Chondrocyte (in vitro differentiated cells): ENCODE results near the gene C14orf180. TPM values are rescaled to one million over a fixed set of nuclear protein-coding genes. Genes with fewer than 3 reads are reported as not detected.
"Not testable (repeated sequence)": the region's sequence is repeated elsewhere in the genome, so short reads cannot be mapped to it uniquely, and the experiment has no call there.

ENCODE experiments used
- DNase-seq: peaks from one replicate; pipeline ENCODE4 v3.0.0; 2021; ENCODE audit warnings: mixed read lengths, low spot score
- H3K27ac Mint-ChIP-seq: one replicate; pipeline ENCODE4 v1.8.0; 2021; ENCODE audit warnings: mild to moderate bottlenecking, moderate library complexity, mixed read lengths; ENCODE audit not compliant: unreplicated experiment
- H3K27me3 Mint-ChIP-seq: 2 replicates; pipeline ENCODE4 v1.8.0; 2021; ENCODE audit warnings: low read depth, mixed read lengths
- H3K36me3 Mint-ChIP-seq: 2 replicates; pipeline ENCODE4 v1.8.0; 2021; ENCODE audit warnings: low read depth, mixed read lengths
- H3K4me1 Mint-ChIP-seq: 2 replicates; pipeline ENCODE4 v1.8.0; 2021; ENCODE audit warnings: low read depth, mild to moderate bottlenecking, mixed read lengths
- H3K4me3 Mint-ChIP-seq: one replicate; pipeline ENCODE4 v1.8.0; 2021; ENCODE audit warnings: mild to moderate bottlenecking, moderate library complexity, mixed read lengths; ENCODE audit not compliant: unreplicated experiment
- H3K9me3 Mint-ChIP-seq: 2 replicates; pipeline ENCODE4 v1.8.0; 2021; ENCODE audit warnings: low read depth, mixed read lengths
- total RNA-seq: library from RNA; stranded (reverse); gene quantifications from 3 replicates; pipeline ENCODE4 v1.2.1, GENCODE V29; 2021
- TF ChIP-seq, protein P1 (sequence below): fragments of 200-600 bp; sonication (generic); IDR thresholded peaks from 2 replicates; pipeline ENCODE4 v1.5.0; 2021; ENCODE audit warnings: antibody characterized with exemption, mild to moderate bottlenecking, moderate library complexity

C14orf180 gene
- total RNA-seq, 1 donor from 2014 or later: not detected

GRCh38 chr14:104635717-104636116 lies 56.2 kb downstream of the C14orf180 start:
- Mint-ChIP-seq H3K27ac (no peak overlapping the region), H3K9me3 (no peaks in the 10 kb centered on the region), H3K27me3 (peaks cover 36% of the 10 kb centered on the region), H3K4me3 (no peak overlapping the region), H3K4me1 (no peaks in the 10 kb centered on the region), H3K36me3 (no peaks in the 10 kb centered on the region)
- DNase-seq: peak; percentile 92
- TF ChIP-seq, protein P1, sequence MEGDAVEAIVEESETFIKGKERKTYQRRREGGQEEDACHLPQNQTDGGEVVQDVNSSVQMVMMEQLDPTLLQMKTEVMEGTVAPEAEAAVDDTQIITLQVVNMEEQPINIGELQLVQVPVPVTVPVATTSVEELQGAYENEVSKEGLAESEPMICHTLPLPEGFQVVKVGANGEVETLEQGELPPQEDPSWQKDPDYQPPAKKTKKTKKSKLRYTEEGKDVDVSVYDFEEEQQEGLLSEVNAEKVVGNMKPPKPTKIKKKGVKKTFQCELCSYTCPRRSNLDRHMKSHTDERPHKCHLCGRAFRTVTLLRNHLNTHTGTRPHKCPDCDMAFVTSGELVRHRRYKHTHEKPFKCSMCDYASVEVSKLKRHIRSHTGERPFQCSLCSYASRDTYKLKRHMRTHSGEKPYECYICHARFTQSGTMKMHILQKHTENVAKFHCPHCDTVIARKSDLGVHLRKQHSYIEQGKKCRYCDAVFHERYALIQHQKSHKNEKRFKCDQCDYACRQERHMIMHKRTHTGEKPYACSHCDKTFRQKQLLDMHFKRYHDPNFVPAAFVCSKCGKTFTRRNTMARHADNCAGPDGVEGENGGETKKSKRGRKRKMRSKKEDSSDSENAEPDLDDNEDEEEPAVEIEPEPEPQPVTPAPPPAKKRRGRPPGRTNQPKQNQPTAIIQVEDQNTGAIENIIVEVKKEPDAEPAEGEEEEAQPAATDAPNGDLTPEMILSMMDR: no peak

DNA sequence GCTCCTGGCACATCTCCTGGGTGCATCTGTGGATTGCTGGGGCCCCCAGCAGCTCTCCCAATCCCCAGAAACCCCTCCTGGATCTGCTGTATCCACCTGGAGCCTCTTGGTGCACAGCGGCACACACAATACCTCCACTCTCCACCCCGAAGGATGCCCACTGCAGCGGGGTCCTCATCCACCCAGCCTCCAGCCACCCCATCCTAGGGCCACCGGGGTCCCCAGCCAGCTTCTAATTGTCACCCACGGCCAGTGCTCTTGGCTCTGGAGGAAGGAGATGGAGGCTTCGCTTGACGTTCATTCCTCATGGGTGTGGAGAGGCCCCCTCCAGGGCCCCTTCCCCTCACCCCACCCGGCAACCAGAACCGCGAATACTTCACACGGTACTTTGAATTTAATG lies 56.6 kb downstream of the C14orf180 start:
- Mint-ChIP-seq H3K4me1 (no peaks in the 10 kb centered on the region), H3K27ac (no peak overlapping the region), H3K9me3 (no peaks in the 10 kb centered on the region), H3K27me3 (peaks cover 36% of the 10 kb centered on the region), H3K36me3 (no peaks in the 10 kb centered on the region), H3K4me3 (no peak overlapping the region)
- TF ChIP-seq, protein P1: no peak
- no peak for DNase-seq

GRCh38 chr14:104636846-104637545 lies 57.4 kb downstream of the C14orf180 start:
- not testable (repeated sequence) for H3K4me3 Mint-ChIP-seq, H3K27ac Mint-ChIP-seq, H3K9me3 Mint-ChIP-seq, DNase-seq, H3K36me3 Mint-ChIP-seq, H3K4me1 Mint-ChIP-seq
- H3K27me3 Mint-ChIP-seq: peaks cover 31% of the 10 kb centered on the region

- Mint-ChIP-seq H3K4me1 (no peaks in the 10 kb centered on the region), H3K27me3 (peaks cover 27% of the 10 kb centered on the region), H3K27ac (no peak overlapping the region), H3K4me3 (no peak overlapping the region), H3K36me3 (no peaks in the 10 kb centered on the region), H3K9me3 (no peaks in the 10 kb centered on the region)
- DNase-seq: no peak
- TF ChIP-seq, protein P1: no peak
Observed at GRCh38 chr14:104637546-104638003, 58.0 kb downstream of the C14orf180 start.

DNA sequence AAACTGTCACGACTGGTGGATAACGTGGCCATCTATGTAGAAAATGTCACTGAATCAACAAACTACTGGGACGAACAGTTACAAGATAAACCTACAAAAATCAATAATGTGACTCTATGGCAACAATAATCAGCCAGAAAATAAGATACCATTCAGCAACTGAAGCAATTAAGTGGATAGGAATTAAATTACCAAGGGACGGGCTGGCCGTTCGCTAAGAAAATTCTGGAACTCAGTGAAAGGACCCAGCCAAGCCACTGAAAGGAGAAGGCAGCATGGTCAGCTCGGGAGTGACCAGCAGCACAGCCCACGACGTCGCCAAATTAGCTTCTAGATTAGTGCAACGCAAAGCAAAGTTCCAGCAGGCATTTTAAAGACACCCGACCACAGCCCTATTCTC lies 58.6 kb downstream of the C14orf180 start:
- Mint-ChIP-seq H3K36me3 (no peaks in the 10 kb centered on the region), H3K27me3 (peaks cover 21% of the 10 kb centered on the region), H3K4me3 (no peak overlapping the region), H3K9me3 (no peaks in the 10 kb centered on the region), H3K4me1 (no peaks in the 10 kb centered on the region), H3K27ac (no peak overlapping the region)
- no peak for DNase-seq
- TF ChIP-seq, protein P1: no peak

DNA sequence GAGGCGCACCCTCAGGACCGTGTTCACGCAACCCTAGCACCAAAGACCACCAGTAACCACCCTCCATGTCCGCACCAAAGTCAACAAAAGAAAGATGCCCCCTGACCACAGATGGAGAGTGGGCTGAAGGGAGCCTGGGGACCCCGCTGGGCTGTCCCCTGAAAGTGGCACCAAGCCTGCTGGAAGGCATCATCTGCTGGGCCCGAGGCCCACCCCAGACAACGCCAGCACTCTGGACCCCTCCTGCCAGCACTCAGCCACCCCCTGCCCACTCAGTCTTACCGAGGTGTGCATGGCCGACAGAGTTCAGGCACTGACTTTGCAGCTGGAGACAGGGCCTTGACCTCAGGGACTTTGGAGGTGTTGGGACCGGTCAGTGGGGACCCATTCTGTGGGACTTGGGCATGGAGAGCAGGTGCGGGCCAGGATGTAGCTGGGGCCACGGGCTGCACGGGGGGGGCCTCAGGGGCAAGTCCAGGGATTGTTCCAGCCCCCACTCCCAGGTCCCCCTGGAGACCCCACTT lies 59.4 kb downstream of the C14orf180 start:
- Mint-ChIP-seq H3K27me3 (peaks cover 21% of the 10 kb centered on the region), H3K4me3 (no peak overlapping the region), H3K4me1 (no peaks in the 10 kb centered on the region), H3K27ac (no peak overlapping the region), H3K9me3 (no peaks in the 10 kb centered on the region), H3K36me3 (no peaks in the 10 kb centered on the region)
- TF ChIP-seq, protein P1: no peak
- no peak for DNase-seq
